Measurements from ENCODE around the gene CD180.
A peak's percentile ranks its signal among the peaks of the same experiment; 100 is the strongest.

CD180 gene

DNA sequence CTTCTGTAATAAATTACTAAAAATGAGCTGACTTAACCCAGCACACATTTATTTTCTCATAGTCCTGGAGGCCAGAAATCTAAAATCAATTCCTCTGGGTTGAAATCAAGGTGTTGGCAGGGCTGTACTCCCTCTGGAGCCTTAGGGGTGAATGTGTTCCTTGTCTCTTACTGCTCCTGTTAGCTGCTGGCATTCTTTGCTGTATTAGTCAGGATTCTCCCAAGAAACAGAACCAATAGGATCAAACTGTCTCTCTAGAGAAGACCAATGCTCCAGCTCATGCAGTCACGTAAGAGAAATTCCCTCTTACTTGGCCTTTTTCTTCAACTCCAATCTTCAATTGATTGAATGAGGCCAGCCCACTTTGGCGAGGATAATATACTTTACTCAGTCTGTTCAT lies 15.3 kb upstream of the CD180 start:
- Histone ChIP-seq H3K4me1 (ENCODE audit: control insufficient read depth, insufficient read depth, low read depth, low read length) (peaks cover 3% of the 10 kb centered on the region), H3K9me3 (ENCODE audit: control insufficient read depth, low read length) (no peaks in the 10 kb centered on the region), H3K4me3 (ENCODE audit: insufficient read depth in 1 of 2, low read depth in 1 of 2, low read length in 2 of 2) (no peak overlapping the region), H3K36me3 (ENCODE audit: control insufficient read depth in 1 of 2, insufficient read depth in 2 of 2, low read depth in 1 of 2, low read length in 2 of 2) (no peaks in the 10 kb centered on the region), H3K27me3 (ENCODE audit: control insufficient read depth in 1 of 2, insufficient read depth in 1 of 2, low read length in 2 of 2) (no peaks in the 10 kb centered on the region), H2AFZ (ENCODE audit: low read depth, low read length) (no peak overlapping the region), H3K4me2 (ENCODE audit: low read length, poor library complexity, severe bottlenecking) (no peak overlapping the region), H2BK5ac (ENCODE audit: low read depth, low read length, poor library complexity, severe bottlenecking) (no peak overlapping the region), H4K91ac (ENCODE audit: low read length) (no peak overlapping the region), H3K23ac (ENCODE audit: low read length in 2 of 2) (no peak overlapping the region), H2BK15ac (ENCODE audit: low read depth, poor library complexity, severe bottlenecking) (no peak overlapping the region), H3K4ac (ENCODE audit: low read depth in 1 of 2, low read length in 2 of 2) (no peak overlapping the region), H3K27ac (ENCODE audit: low read length, poor library complexity, severe bottlenecking) (no peak overlapping the region), H2BK12ac (ENCODE audit: low read length in 2 of 2) (no peak overlapping the region), H3K18ac (ENCODE audit: low read depth in 1 of 2, low read length in 2 of 2) (no peak overlapping the region), H2BK120ac (ENCODE audit: low read depth, low read length) (no peak overlapping the region), H3K9ac (ENCODE audit: low read length) (no peak overlapping the region), H2AK5ac (ENCODE audit: low read length, severe bottlenecking) (no peak overlapping the region), H3K14ac (ENCODE audit: low read length in 2 of 2) (no peak overlapping the region), H3K79me1 (replicated peaks; ENCODE audit: low read length, poor library complexity, severe bottlenecking) (no peaks in the 10 kb centered on the region), H4K8ac (ENCODE audit: low read length) (no peak overlapping the region)
- DNase-seq, result peak; percentile 81
- 72% methylated on average over 2 of the region's 2 CpGs for WGBS

DNA sequence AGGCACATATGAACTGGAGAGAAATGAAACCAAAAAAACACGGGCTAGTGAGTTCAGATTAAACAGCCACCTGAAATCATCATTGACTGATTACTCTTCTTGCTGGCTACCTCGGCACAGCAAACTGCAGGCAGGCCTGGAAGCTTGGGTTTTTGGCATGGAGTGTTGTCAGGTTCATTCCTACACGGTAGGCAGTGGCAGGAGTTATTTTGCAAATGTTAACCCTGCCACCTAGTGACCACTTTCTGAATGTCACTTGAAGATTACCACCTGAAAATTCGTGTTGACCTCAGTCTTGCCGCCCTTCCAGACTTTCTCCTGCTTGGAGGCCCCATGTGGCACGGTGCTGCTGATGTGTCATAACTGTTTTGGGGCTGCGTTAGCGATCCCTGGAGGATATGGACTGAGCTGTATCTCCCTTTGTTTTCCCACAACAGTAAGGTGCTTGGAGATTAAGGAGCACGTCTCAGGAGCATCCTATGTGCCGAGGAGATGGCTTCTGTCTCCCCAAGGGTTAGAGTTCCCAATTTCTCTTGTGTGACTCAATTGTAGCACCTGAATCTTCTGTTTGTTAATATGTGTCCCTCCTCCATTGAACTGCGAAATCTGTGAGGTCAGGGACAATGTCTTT lies 12.7 kb upstream of the CD180 start:
- Histone ChIP-seq H2AFZ (ENCODE audit: low read depth, low read length) (no peak overlapping the region), H3K27ac (ENCODE audit: low read length, poor library complexity, severe bottlenecking) (no peak overlapping the region), H2BK5ac (ENCODE audit: low read depth, low read length, poor library complexity, severe bottlenecking) (no peak overlapping the region), H3K23ac (ENCODE audit: low read length in 2 of 2) (no peak overlapping the region), H3K79me1 (replicated peaks; ENCODE audit: low read length, poor library complexity, severe bottlenecking) (no peaks in the 10 kb centered on the region), H3K27me3 (ENCODE audit: control insufficient read depth in 1 of 2, insufficient read depth in 1 of 2, low read length in 2 of 2) (no peaks in the 10 kb centered on the region), H4K91ac (ENCODE audit: low read length) (no peak overlapping the region), H3K36me3 (ENCODE audit: control insufficient read depth in 1 of 2, insufficient read depth in 2 of 2, low read depth in 1 of 2, low read length in 2 of 2) (no peaks in the 10 kb centered on the region), H2BK120ac (ENCODE audit: low read depth, low read length) (no peak overlapping the region), H3K18ac (ENCODE audit: low read depth in 1 of 2, low read length in 2 of 2) (peak overlapping the region in 1 of 2 experiments; percentile 16), H2AK5ac (ENCODE audit: low read length, severe bottlenecking) (no peak overlapping the region), H3K4me1 (ENCODE audit: control insufficient read depth, insufficient read depth, low read depth, low read length) (peaks cover 1% of the 10 kb centered on the region), H3K4me3 (ENCODE audit: insufficient read depth in 1 of 2, low read depth in 1 of 2, low read length in 2 of 2) (peak overlapping the region in 1 of 2 experiments; percentile 40), H3K4ac (ENCODE audit: low read depth in 1 of 2, low read length in 2 of 2) (peak overlapping the region in 1 of 2 experiments; percentile 49), H2BK12ac (ENCODE audit: low read length in 2 of 2) (peak overlapping the region in 1 of 2 experiments; percentile 23), H4K8ac (ENCODE audit: low read length) (no peak overlapping the region), H3K9ac (ENCODE audit: low read length) (no peak overlapping the region), H3K14ac (ENCODE audit: low read length in 2 of 2) (peak overlapping the region in 1 of 2 experiments; percentile 18), H2BK15ac (ENCODE audit: low read depth, poor library complexity, severe bottlenecking) (no peak overlapping the region), H3K9me3 (ENCODE audit: control insufficient read depth, low read length) (no peaks in the 10 kb centered on the region), H3K4me2 (ENCODE audit: low read length, poor library complexity, severe bottlenecking) (no peak overlapping the region)
- WGBS, result 32% methylated on average over 11 of the region's 11 CpGs
- peak; percentile 72 for DNase-seq

DNA sequence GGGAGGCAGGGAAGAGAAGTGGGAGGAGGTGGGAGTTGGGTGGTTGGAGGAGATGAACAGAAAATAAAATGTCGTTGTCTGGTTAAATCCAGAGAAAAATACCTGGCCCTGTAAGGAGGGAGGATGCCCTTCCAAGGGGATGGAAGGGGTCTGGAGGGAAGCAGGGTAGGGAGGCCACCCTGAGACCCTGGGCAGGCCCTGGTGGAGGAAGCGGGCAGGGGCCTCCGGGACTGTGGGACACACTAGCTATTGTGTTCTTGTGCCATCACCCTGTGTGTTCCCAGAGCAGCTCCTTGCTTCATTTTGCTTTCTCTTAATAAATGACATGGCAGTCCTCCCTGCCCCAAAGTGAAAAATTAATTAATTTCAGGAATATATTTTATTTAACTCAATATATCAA lies 11.8 kb upstream of the CD180 start:
- no peak overlapping the region for H2BK5ac ChIP-seq (ENCODE audit: low read depth, low read length, poor library complexity, severe bottlenecking)
- no peak for DNase-seq
- no peak overlapping the region for H3K23ac ChIP-seq (ENCODE audit: low read length in 2 of 2)
- WGBS, result 97% methylated on average over 3 of the region's 3 CpGs
- no peaks in the 10 kb centered on the region for H3K9me3 ChIP-seq (ENCODE audit: control insufficient read depth, low read length)
- peaks cover 1% of the 10 kb centered on the region for H3K4me1 ChIP-seq (ENCODE audit: control insufficient read depth, insufficient read depth, low read depth, low read length)
- H2BK12ac ChIP-seq (ENCODE audit: low read length in 2 of 2), result no peak overlapping the region
- no peak overlapping the region for H3K4me2 ChIP-seq (ENCODE audit: low read length, poor library complexity, severe bottlenecking)
- H3K14ac ChIP-seq (ENCODE audit: low read length in 2 of 2), result no peak overlapping the region
- no peak overlapping the region for H2BK120ac ChIP-seq (ENCODE audit: low read depth, low read length)
- no peak overlapping the region for H3K9ac ChIP-seq (ENCODE audit: low read length)
- H3K4ac ChIP-seq (ENCODE audit: low read depth in 1 of 2, low read length in 2 of 2), result no peak overlapping the region
- no peak overlapping the region for H3K4me3 ChIP-seq (ENCODE audit: insufficient read depth in 1 of 2, low read depth in 1 of 2, low read length in 2 of 2)
- no peaks in the 10 kb centered on the region for H3K27me3 ChIP-seq (ENCODE audit: control insufficient read depth in 1 of 2, insufficient read depth in 1 of 2, low read length in 2 of 2)
- no peak overlapping the region for H3K18ac ChIP-seq (ENCODE audit: low read depth in 1 of 2, low read length in 2 of 2)
- H4K91ac ChIP-seq (ENCODE audit: low read length), result peak overlapping the region; percentile 39
- H4K8ac ChIP-seq (ENCODE audit: low read length), result peak overlapping the region; percentile 35
- no peaks in the 10 kb centered on the region for H3K36me3 ChIP-seq (ENCODE audit: control insufficient read depth in 1 of 2, insufficient read depth in 2 of 2, low read depth in 1 of 2, low read length in 2 of 2)
- H3K79me1 ChIP-seq (replicated peaks; ENCODE audit: low read length, poor library complexity, severe bottlenecking), result no peaks in the 10 kb centered on the region
- H2AK5ac ChIP-seq (ENCODE audit: low read length, severe bottlenecking), result no peak overlapping the region
- H2BK15ac ChIP-seq (ENCODE audit: low read depth, poor library complexity, severe bottlenecking), result no peak overlapping the region
- H2AFZ ChIP-seq (ENCODE audit: low read depth, low read length), result no peak overlapping the region
- H3K27ac ChIP-seq (ENCODE audit: low read length, poor library complexity, severe bottlenecking), result no peak overlapping the region

DNA sequence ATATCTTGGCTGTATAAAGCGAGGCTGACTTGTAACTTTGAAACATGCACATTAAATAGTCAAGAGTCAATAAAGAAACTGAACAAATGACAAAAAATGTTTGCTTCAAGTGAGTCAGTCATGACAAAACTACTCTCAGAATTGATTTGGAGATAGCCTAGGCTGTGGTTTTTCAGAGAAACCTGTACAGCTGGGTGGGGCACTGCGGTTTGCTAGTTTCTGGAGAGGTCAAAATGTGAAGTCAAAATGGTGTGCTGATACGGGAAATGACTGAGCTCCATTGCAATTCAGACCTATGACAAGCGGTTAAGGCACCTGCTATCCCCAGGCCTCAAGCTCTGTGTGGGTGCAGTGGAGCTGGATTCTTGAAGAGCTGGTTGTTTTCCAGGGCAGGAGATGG lies 10.3 kb upstream of the CD180 start:
- no peaks in the 10 kb centered on the region for H3K9me3 ChIP-seq (ENCODE audit: control insufficient read depth, low read length)
- H3K36me3 ChIP-seq (ENCODE audit: control insufficient read depth in 1 of 2, insufficient read depth in 2 of 2, low read depth in 1 of 2, low read length in 2 of 2), result no peaks in the 10 kb centered on the region
- H2BK5ac ChIP-seq (ENCODE audit: low read depth, low read length, poor library complexity, severe bottlenecking), result no peak overlapping the region
- H3K4ac ChIP-seq (ENCODE audit: low read depth in 1 of 2, low read length in 2 of 2), result no peak overlapping the region
- H3K4me3 ChIP-seq (ENCODE audit: insufficient read depth in 1 of 2, low read depth in 1 of 2, low read length in 2 of 2), result no peak overlapping the region
- H2AFZ ChIP-seq (ENCODE audit: low read depth, low read length), result no peak overlapping the region
- H4K91ac ChIP-seq (ENCODE audit: low read length), result no peak overlapping the region
- no peak for DNase-seq
- no peak overlapping the region for H2BK12ac ChIP-seq (ENCODE audit: low read length in 2 of 2)
- no peak overlapping the region for H4K8ac ChIP-seq (ENCODE audit: low read length)
- no peak overlapping the region for H3K18ac ChIP-seq (ENCODE audit: low read depth in 1 of 2, low read length in 2 of 2)
- WGBS, result 73% methylated on average over 3 of the region's 4 CpGs
- no peak overlapping the region for H2BK120ac ChIP-seq (ENCODE audit: low read depth, low read length)
- no peaks in the 10 kb centered on the region for H3K79me1 ChIP-seq (replicated peaks; ENCODE audit: low read length, poor library complexity, severe bottlenecking)
- H3K23ac ChIP-seq (ENCODE audit: low read length in 2 of 2), result no peak overlapping the region
- H3K4me1 ChIP-seq (ENCODE audit: control insufficient read depth, insufficient read depth, low read depth, low read length), result peaks cover 1% of the 10 kb centered on the region
- H2AK5ac ChIP-seq (ENCODE audit: low read length, severe bottlenecking), result no peak overlapping the region
- no peak overlapping the region for H3K27ac ChIP-seq (ENCODE audit: low read length, poor library complexity, severe bottlenecking)
- no peaks in the 10 kb centered on the region for H3K27me3 ChIP-seq (ENCODE audit: control insufficient read depth in 1 of 2, insufficient read depth in 1 of 2, low read length in 2 of 2)
- H3K14ac ChIP-seq (ENCODE audit: low read length in 2 of 2), result no peak overlapping the region
- no peak overlapping the region for H2BK15ac ChIP-seq (ENCODE audit: low read depth, poor library complexity, severe bottlenecking)
- no peak overlapping the region for H3K4me2 ChIP-seq (ENCODE audit: low read length, poor library complexity, severe bottlenecking)
- no peak overlapping the region for H3K9ac ChIP-seq (ENCODE audit: low read length)
